NB4 (cell line): ENCODE measurements around the gene TMTC2.

Experiments
- CTCF ChIP-seq: IDR thresholded peaks from one replicate; pipeline ENCODE4 v1.5.1; 2012; ENCODE audit warnings: low read depth, low read length
- POLR2A ChIP-seq: IDR thresholded peaks from 2 replicates; pipeline ENCODE4 v1.6.1; 2011; ENCODE audit warnings: mild to moderate bottlenecking; ENCODE audit not compliant: insufficient read length; ENCODE audit errors: extremely low read depth

GRCh38 chr12:83147341-83147740, 460.6 kb downstream of the TMTC2 start:
- TF ChIP-seq CTCF, result no peak
- TF ChIP-seq POLR2A, result no peak
